Dedifferentiated amniotic fluid mesenchymal stem cell (primary cell): ENCODE results near the gene METTL14.
A peak's percentile ranks its signal among the peaks of the same experiment; 100 is the strongest.

ENCODE experiments used
- DNase-seq: peaks from one replicate; pipeline ENCODE4 v3.0.0-alpha.2; 2016; ENCODE audit errors: extremely low spot score

Gene METTL14

DNA sequence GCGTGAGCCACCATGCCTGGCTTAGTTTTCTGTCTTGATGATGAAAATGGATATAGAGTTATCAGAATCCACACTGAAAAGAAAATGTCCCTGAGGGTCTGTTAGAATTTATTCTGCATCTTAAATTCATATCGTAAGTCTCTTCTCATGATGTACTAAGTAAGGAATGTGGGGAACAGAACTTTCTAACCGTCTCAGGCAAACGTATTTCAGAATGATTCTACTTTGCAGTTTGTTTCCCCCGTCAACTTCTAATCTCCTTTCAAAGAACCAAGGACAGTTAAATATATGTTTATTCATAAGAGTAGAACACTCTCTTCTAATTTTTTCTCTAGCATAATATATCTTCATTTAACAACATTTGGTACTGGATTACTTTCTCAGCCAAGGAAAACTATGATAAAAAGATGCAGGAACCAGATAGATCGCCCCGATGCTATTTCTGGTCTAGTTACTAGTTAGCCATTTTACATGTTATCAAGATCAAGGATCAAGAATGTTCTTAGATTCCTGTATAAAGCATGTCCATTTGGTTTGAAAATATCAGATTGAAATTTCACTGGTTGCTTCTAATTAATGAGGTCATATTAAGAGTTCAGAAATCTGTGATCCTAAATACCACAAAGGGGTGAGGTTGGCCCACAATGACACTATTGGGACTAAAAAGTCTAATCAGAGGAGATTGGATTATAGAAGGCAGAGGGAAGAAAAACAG lies 49.5 kb downstream of the METTL14 start:
- no peak for DNase-seq

DNA sequence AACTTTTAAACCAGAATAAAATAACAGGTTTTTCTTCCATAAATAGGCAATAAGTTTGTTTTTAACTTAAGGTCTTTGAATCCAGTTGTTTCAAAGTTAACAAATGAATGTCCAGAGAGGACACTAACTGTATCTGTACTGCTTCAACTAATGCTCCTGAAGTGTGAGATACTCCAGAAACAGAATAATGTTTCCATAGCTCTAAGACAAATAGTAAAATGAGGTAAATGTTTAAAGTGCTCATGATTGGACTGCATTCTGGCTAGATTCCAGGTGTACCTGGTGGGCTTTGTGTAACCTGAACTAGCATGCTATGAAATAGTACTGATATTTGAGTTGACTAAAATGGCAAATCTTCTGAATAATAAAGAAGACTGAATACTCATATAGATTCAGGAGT lies 51.7 kb downstream of the METTL14 start:
- no peak for DNase-seq

DNA sequence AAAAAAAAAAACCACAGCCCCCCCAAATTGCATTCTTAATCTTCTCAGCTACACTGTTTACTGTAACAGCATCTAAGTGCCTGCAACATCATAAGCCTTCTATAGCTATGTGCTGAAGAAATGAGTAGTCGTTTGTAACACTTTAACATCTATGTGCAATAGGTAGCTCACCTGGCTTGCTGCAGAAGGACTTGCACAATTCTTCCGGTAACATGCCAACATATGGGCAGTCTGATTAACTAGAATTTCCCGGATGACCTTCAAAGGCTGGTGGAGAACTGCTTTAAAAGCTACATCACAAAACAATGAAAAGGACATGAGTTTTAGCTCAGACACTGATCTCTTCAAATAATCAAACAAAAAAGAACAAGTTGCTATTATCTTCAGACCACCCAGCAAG lies 52.9 kb downstream of the METTL14 start:
- DNase-seq, result no peak

DNA sequence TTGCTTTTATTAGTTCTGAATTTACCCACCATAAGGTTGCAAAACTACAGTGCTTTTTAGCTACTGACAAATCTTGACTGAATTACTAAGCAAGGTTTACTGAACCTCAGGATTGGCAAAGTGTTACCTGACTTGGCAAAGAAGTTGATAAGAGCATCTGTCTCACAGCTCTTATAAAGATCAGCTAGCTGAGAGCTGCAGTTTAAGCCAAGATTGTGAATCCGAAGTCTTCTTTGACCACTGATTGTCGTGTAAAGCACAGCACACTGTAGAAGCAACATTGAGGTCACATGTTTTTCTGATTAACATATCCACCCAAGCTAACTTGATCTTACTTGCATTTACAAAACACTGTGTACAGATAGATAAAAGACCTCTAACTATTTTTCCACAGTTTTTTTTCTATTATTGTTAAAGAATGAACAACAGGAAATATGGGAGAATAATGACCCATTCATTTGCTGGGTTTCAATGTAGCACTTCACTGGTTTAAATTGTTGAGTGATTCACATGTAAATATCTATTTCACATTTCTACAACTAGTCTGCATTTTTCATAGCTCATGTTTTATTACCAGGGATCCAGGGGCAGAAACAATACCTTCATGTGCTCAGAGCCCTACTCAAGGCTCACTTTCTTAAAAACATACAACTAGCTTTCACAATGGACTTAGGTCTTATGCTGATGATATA lies 54.0 kb downstream of the METTL14 start:
- no peak for DNase-seq

DNA sequence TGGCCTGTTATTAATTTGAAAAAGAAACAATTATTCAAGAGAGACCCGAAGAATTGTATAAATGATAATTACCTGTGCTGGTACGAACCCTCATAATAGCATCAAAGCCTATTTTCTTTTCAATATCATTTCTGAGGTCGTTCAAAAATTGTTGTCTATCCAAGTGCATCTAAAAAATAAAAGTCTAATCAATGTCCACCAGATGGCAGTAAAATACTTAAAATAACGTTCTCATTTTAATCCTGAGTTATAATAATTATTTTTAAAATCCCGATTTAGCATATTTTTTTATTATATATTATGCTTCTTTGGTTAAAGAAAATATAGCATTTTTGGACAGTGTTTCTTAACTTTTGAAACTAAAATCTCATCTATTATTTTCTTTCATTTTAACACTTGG lies 55.7 kb downstream of the METTL14 start:
- peak; percentile 54 for DNase-seq

DNA sequence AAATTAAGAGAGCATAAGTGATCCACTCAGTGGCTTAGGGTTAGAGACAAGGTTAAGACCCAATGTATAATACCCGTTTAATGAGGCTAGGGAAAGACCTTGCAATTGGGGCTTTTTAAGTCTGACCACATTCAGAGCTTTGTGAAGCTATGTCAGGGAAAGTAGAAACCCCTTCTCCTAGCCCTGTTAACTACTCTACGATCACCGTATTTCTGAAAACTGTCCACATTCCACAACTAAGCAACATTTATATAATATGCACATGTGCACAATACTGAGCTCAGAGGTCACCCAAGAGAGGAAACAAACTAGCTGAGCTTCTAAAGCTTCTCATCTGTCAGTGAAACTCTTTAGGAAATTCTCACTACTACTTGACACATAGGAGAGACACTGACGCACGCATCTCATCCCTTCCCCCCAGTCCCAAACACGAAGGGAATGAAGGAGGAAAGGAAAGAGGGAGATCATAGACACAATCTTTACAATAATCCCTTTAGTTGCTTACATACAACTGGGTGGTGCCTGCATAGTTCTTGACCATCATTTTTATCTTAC lies 56.2 kb downstream of the METTL14 start:
- DNase-seq, result no peak

DNA sequence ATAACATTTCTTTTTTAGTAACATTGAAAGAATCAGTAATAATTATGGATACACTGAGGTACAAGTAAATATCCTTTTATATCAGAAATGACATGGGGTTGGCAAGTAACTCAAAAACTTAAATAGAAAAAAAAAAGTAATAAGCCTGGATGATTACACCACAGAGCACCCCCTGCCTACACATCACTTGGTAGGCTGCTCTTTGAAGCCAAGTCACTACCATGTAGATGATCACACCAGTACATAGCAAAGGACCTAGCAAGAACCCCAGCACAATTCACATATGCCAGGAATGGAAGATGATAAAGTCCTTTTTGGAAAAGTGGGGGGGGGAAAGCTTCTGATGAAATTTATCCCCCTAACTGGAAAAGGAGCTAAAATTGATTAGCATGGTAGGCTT lies 56.9 kb downstream of the METTL14 start:
- DNase-seq, result no peak

DNA sequence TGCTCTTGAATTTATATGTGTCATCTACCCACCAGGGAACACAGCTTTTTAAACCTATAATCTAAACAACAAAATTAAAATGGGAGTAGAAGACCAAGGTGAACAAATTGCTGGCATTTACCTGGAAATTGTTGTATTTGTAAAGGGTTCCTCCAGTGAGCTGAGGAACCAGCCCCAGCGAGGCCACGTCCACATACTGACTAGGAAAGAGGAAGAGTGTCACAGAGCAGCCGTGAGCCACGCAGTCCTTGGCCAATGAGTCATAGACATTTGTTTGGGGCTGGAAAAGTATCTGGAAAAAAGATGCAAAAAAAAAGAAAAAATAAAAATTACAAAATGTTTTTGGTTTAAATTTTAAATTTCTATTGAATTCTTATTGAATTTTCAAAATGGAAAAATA lies 58.7 kb downstream of the METTL14 start:
- no peak for DNase-seq

DNA sequence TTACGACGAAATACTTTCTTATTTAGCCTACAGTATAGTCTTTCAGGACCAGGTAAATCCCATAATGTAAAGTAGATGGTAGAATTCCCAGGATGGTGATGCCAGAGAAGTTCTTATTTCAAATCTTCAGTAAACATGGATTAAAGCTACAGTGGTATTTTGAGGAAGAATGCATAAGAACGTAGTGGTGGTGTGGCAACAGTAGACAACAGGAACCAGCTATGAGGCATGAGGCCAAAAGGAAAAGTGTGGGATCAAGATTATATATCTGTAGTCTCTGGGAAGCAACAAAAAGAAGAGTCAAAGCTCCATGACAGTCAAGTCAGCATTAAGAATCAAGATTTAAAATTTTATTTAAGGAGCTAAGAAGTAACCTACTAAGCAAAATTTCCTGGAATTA lies 60.2 kb downstream of the METTL14 start:
- DNase-seq, result no peak

DNA sequence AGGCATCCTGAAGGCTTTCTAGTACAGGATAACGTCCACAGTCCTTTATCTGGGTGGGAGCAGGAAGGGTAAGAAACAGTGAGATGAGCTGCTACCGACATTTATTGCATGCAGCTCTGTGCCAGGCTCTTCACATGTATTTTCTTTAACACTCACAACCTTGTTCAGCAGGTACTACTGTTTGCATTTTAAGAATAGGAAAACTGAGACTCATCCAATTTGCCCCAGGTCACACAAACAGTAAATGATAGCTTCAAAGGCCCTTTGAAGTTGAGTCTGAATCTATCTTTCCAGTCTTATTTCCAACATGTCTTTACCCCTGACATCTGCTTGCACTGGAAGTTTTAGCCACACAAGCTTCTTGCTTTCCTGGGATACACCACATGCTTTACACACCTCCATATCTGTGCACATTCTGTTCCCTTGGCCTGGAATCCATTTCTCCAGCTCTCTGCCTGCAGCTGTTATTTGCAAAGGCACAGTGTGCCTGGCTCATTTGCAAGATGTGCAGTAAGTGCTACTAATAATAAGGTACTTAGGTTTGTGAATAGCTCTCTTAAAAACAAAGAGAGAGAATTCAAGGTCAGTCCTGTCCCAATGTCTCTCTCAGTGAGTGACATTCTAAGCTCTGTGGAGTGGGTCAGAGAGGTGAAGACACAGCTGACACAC lies 61.2 kb downstream of the METTL14 start:
- no peak for DNase-seq

DNA sequence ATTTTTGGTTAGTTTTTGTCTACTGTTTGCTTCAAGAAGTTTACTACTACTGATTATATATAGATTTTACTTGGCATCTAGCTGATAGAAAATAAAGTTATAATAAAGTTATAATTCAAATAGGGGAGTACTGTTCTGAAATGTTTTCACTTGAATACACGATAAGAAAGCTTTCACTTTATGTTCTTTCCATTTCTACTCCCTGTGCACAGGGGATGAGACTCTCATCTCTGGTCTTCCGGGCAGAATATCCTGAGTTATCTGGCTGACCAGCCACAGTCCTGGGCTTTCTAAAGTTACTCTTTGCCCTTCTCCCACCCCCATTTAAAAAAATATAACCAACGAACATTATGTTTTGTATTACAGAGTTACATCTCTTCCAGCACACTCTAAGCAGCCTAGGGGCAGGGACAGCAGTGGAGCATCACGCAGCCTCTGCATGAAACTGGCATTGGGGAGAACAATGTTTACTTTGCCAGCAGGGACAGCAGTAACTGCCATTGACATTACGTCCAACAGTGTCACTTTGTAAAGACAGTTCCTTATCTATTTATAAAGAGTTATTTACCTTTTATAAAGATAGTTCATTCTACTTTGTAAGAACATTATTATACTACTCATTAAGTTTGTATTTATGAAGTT lies 64.3 kb downstream of the METTL14 start:
- DNase-seq, result no peak

DNA sequence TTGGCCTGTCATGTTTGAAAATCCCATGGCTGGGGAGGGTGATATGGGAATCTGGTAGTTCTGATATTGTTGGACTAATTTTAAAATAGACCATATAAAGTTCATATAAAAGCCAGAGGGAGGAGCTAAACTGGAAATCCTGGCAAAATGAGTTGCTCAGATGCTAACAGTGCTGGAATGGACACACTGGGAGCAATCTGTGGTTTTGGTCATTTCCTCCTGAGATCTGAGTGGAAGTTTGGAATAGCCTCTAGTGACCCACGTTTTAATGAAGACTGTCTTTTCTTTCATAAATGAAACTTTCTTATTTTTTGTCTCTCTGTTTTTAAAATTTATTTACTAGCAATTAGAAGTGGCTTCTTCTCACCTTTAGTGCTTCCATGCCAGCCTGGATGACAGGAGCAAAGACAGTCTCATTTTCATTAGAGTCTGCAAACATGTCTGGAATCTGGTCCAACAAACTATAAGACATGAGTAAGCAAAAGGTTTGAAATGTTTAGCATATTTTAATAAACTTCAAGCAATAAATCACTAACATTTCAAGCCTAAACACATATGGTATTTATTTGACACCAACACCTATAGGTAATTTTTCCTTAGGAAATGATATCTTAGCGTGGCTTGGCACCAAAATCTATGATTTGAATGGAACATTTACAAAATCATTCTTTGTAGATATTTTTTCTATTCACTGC lies 66.6 kb downstream of the METTL14 start:
- DNase-seq, result no peak

DNA sequence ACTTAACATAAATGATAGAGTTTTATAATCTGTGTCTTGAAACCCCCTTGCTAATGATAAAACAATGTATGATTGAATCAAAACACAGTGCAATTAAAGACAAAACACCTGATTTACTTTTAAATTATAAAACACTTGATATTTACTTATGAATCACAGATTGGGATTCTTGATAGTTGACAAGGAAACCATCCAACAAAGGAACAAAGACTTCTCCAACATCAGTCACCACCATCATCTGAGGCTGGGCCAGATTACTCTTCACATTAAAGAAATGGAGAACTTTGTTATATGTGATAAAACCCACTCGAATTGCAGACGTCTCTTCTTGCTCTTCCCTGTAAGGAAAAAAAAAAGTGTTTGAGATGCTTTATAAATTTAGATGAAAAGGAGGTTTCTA lies 67.4 kb downstream of the METTL14 start:
- no peak for DNase-seq

DNA sequence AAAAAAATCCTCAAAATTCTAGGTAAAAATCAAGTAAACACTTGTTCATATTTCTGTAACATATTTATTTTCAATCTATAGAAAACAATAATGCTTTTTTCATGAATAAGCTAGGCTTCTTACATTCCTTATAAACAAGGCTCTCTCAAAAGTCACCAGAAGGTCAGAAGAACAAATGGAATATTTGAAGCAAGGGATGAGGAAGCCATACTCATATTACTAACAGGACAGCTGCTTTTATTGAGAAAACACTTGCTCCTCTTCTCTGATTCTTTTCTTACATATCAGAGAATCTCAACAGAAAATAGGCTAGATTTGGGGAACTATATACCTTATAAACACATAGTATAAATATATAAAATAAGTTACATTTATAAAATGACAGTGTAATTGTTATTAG lies 67.9 kb downstream of the METTL14 start:
- DNase-seq, result no peak

DNA sequence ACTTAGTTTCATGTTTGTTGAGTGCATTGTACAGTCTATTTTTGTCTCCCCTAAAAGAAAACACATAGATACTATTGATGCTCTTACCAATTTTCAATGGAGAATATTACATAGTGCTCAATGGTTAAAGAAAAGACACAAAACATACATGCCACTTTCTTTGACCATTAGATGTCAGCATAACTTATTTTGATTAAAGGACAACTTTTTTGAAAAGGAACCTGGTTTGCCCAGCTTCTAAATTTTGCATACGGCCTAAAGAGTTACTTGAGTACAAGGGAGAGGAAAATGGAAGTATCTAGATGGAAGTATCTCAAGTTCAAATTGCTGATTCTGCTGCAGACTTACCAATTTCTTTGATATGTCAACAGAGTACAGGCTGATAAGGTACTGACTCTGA lies 68.5 kb downstream of the METTL14 start:
- no peak for DNase-seq

DNA sequence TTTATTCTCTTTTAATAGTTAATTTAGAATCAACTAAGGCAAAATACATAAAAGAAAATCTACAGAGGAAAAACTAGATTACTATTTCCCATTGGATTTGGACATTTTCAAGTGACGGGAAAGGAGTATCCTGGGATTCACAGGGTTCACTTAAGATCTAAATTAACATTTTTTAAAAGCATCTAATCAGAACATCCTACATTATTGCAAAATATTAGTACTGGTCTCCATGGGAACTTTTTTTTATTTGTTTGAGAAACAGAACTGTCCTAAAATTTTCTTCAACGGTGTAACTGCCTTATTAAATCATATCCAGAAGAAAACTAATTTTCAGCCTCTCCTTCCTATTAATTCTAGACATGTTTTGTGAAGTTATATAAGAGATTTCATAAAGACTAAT lies 69.7 kb downstream of the METTL14 start:
- DNase-seq, result no peak

DNA sequence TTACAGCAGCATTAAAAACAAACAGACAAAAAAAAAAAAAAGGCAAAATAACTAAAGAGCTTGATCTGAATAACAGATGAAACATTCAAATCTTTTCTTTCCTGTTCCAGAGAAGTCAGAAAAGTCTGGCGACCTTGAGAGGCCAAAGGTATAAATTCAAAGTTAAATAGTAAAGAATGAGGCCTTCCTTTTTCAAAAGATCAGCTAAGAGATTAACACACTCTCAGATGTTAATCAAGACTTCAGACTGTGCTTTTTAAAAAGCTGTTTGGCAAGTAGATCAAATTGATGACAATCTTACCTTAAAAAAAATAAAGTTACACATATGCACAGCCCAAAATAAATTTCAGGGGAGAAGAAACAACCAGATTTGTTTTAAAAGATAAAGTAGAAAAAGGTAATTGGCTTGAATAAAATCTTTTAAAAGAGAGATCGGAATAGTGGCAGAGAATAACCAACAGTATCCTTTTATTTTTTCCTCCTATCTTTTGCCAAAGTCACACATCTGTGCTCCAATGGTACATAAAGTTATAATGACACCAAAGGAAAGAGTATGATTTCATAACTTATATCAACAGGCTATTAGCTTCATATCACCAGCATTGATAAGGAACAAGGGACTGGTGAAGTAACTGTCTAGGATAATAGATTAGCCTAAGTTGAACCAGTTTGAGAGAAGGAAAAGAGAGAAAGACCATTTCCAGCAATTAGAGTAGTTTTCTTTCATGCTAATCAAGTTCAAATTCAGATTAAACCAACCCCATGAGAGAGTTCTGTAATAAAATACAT lies 70.4 kb downstream of the METTL14 start:
- DNase-seq, result no peak

DNA sequence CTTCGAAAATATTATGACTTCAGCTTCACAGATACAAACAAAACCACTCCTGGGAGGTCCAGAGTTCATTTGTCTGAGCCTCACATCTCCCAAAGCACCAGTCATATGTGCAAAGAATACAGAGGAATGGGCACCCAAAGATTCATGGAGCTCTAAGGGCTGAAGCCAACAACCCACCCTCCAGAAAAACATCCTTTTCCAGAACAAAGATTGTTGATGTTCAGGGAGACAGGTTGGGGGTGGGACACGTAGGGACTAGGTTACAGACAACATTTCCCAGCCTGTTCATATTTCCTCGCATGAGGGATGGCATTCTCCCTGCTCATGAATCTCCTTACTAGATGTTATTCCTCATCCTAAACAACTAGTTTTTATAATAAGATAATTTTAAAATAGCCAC lies 71.2 kb downstream of the METTL14 start:
- DNase-seq, result no peak

DNA sequence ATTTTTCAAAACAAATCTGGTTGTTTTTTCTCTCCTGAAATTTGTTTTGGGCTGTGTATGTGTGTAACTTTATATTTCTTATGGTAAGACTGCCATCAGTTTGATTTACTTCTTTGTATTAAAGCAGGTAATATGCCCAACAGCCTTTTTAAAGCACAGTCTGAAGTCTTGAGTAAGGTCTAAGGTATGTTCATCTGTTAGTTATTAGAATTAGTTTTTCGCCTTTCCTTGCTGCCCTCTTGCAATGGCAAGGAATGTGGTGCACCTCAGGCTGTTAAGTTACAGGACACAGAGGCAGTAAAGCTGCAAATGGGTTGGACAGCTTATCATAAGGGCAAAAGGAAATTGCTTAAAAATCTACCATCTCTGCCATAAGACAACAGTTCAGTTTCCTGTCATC lies 71.8 kb downstream of the METTL14 start:
- DNase-seq, result no peak

DNA sequence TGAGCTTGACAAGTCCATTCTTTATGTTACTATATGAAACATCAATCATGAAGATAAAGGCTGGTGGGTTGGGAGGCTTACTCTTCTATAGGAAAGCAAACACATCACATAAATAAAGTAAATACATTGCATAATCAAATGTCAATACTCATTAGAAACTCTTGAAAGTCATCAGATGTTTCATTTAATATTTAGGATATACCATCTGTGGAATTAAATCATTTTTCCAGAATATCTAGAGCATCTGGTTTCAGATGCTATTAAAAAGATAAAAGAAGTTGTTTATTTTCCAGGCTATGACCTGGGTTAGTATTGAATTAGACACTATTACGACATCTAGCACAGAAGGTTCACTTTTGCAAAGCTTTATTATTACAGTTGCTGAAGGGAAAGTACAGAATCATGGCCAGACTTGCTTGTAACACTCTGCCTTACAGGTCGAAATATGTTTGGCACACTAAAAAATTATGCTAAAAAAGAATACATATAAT lies 72.6 kb downstream of the METTL14 start:
- peak; percentile 51 for DNase-seq

DNA sequence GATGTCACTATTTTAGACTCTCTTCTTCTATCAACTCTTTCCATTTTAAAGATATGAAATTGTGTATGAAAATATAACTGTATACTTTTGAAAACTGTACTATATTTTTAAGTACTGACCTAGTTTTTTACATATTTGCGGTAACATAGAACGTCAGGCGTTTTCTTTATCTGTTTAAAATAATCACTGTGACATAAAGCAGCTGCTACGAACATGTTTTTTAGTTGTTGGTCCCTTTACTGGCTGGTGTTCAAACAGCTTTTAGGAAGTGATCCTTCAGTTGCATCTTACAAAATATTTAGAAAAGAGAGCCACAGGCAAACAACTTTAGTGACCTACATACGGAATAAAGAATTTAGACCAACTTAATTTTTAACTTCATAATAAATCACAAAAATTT lies 73.1 kb downstream of the METTL14 start:
- peak; percentile 82 for DNase-seq
